SU-DHL-6 (cell line): ENCODE measurements around the gene SNX9.

ENCODE experiments used
- H2AFZ ChIP-seq: fragments of 200-600 bp; sonication (generic); 2 replicates; pipeline ENCODE4 v1.6.1; 2014; ENCODE audit warnings: low read depth, mild to moderate bottlenecking, moderate library complexity, mixed read lengths, antibody characterized with exemption, low read length; ENCODE audit not compliant: severe bottlenecking
- H3F3A ChIP-seq: fragments of 200-600 bp; shearing (Covaris generic); 2 replicates; pipeline ENCODE4 v1.6.0; 2016; ENCODE audit warnings: antibody characterized with exemption, mild to moderate bottlenecking; ENCODE audit not compliant: insufficient read depth
- H3K27ac ChIP-seq: fragments of 200-600 bp; sonication (generic); 2 replicates; pipeline ENCODE4 v1.5.1; 2016; ENCODE audit warnings: low read depth, mild to moderate bottlenecking, low read length, moderate library complexity, mixed read lengths
- H3K27me3 ChIP-seq: fragments of 200-600 bp; sonication (generic), shearing (Covaris generic); 2 replicates; pipeline ENCODE4 v1.6.0; 2014; ENCODE audit warnings: mild to moderate bottlenecking, low read length
- H3K36me3 ChIP-seq: fragments of 200-600 bp; sonication (generic); 2 replicates; pipeline ENCODE4 v1.6.1; 2014; ENCODE audit warnings: mild to moderate bottlenecking, low read length, mixed read lengths
- H3K4me2 ChIP-seq: fragments of 300-600, 200-600 bp; shearing (Covaris generic), sonication (generic); 2 replicates; pipeline ENCODE4 v1.6.0; 2014; ENCODE audit warnings: low read length, low read depth, mild to moderate bottlenecking; ENCODE audit not compliant: poor library complexity, severe bottlenecking
- H3K4me3 ChIP-seq: fragments of 200-600 bp; sonication (generic); 2 replicates; pipeline ENCODE4 v1.5.1; 2014; ENCODE audit warnings: antibody characterized with exemption, low read length, mild to moderate bottlenecking, mixed read lengths; ENCODE audit not compliant: insufficient read depth, poor library complexity, severe bottlenecking
- H3K79me2 ChIP-seq: fragments of 200-600 bp; sonication (generic); 2 replicates; pipeline ENCODE4 v1.6.1; 2014; ENCODE audit warnings: mild to moderate bottlenecking, low read length, moderate library complexity; ENCODE audit not compliant: insufficient read depth
- H3K9ac ChIP-seq: fragments of 200-600 bp; sonication (generic); 2 replicates; pipeline ENCODE4 v1.7.0; 2014; ENCODE audit warnings: mild to moderate bottlenecking, low read length
- H3K9me2 ChIP-seq: fragments of 200-600 bp; sonication (generic); replicated peaks from 2 replicates; pipeline ENCODE4 v1.6.1; 2014; ENCODE audit warnings: low read length; ENCODE audit not compliant: insufficient read depth
- H3K9me3 ChIP-seq: fragments of 200-600 bp; sonication (generic); 2 replicates; pipeline ENCODE4 v1.6.1; 2014; ENCODE audit warnings: low read length, mixed read lengths; ENCODE audit not compliant: insufficient read depth
- H4K20me1 ChIP-seq: fragments of 200-600 bp; sonication (generic); 2 replicates; pipeline ENCODE4 v1.6.1; 2014; ENCODE audit warnings: low read depth, mild to moderate bottlenecking, antibody characterized with exemption, low read length, moderate library complexity, mixed read lengths
- CTCF ChIP-seq: fragments of 200-600 bp; sonication (generic); IDR thresholded peaks from one replicate; pipeline ENCODE4 v1.5.1; 2017; ENCODE audit warnings: antibody characterized with exemption, mild to moderate bottlenecking, low read length, moderate library complexity; ENCODE audit not compliant: insufficient read depth, poor library complexity, severe bottlenecking
- EZH2phosphoT487 ChIP-seq: fragments of 200-600 bp; sonication (generic), shearing (Covaris generic); conservative IDR thresholded peaks from 2 replicates; pipeline ENCODE4 v1.6.1; 2018; ENCODE audit warnings: mild to moderate bottlenecking, antibody characterized with exemption, low read length, moderate library complexity, mixed read lengths

SNX9 gene

GRCh38 chr6:157895585-157895984, 72.5 kb downstream of the SNX9 start:
- Histone ChIP-seq H3K9me2 (no peaks in the 10 kb centered on the region), H3K9ac (no peak overlapping the region), H3K79me2 (no peaks in the 10 kb centered on the region), H4K20me1 (no peaks in the 10 kb centered on the region), H3K27ac (no peak overlapping the region), H3F3A (no peaks in the 10 kb centered on the region), H3K9me3 (no peaks in the 10 kb centered on the region), H3K36me3 (no peaks in the 10 kb centered on the region), H3K4me3 (no peak overlapping the region), H3K4me2 (no peak overlapping the region), H3K27me3 (no peaks in the 10 kb centered on the region), H2AFZ (no peak overlapping the region)
- no peak for TF ChIP-seq CTCF
- TF ChIP-seq EZH2phosphoT487 = no peak

GRCh38 chr6:157896932-157897331, 73.9 kb downstream of the SNX9 start:
- no peaks in the 10 kb centered on the region for H3K9me2 ChIP-seq
- H3K27me3 ChIP-seq = no peaks in the 10 kb centered on the region
- H3K27ac ChIP-seq = no peak overlapping the region
- H3K36me3 ChIP-seq = no peaks in the 10 kb centered on the region
- no peaks in the 10 kb centered on the region for H3K9me3 ChIP-seq
- H2AFZ ChIP-seq = no peak overlapping the region
- H3K4me2 ChIP-seq = no peak overlapping the region
- no peak overlapping the region for H3K9ac ChIP-seq
- H3K79me2 ChIP-seq = no peaks in the 10 kb centered on the region
- H3F3A ChIP-seq = no peaks in the 10 kb centered on the region
- no peak overlapping the region for H3K4me3 ChIP-seq
- H4K20me1 ChIP-seq = no peaks in the 10 kb centered on the region
- TF ChIP-seq EZH2phosphoT487 = no peak
- no peak for TF ChIP-seq CTCF

DNA sequence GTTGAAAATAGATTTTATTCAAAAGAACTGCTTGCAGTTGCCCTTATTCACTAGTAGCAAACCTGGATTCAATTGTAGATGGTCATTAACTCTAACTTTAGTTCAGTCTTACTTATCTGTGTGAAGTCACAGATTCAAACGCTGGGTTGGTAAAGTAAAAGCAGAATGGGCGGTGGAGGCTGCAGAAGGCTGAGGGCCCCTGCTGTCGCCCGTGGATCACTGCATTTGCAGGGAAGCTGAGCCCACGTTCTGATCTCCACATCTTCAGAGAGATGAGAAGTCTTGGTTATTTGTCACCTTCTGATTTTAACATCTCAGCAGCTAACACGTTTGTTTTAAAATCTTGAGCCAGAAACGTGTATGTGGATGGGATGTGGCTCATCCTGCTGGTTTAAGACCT, 75.1 kb downstream of the SNX9 start:
- Histone ChIP-seq H3K9me2 (no peaks in the 10 kb centered on the region), H2AFZ (no peak overlapping the region), H3K4me2 (no peak overlapping the region), H3K27me3 (no peaks in the 10 kb centered on the region), H3K27ac (no peak overlapping the region), H4K20me1 (no peaks in the 10 kb centered on the region), H3K9me3 (no peaks in the 10 kb centered on the region), H3K79me2 (no peaks in the 10 kb centered on the region), H3K9ac (no peak overlapping the region), H3F3A (no peaks in the 10 kb centered on the region), H3K36me3 (no peaks in the 10 kb centered on the region), H3K4me3 (no peak overlapping the region)
- TF ChIP-seq EZH2phosphoT487 (no peak), CTCF (no peak)

- H2AFZ ChIP-seq = no peak overlapping the region
These were observed 75.6 kb downstream of the SNX9 start for GRCh38 chr6:157898640-157899039.

More at GRCh38 chr6:157898640-157899039, 75.6 kb downstream of the SNX9 start:
- Histone ChIP-seq H3K36me3 (no peaks in the 10 kb centered on the region), H3K4me2 (no peak overlapping the region), H3K4me3 (no peak overlapping the region), H3K9ac (no peak overlapping the region), H4K20me1 (no peaks in the 10 kb centered on the region), H3K79me2 (no peaks in the 10 kb centered on the region), H3K27me3 (no peaks in the 10 kb centered on the region), H3K9me2 (no peaks in the 10 kb centered on the region), H3K27ac (no peak overlapping the region), H3K9me3 (no peaks in the 10 kb centered on the region), H3F3A (no peaks in the 10 kb centered on the region)
- no peak for TF ChIP-seq EZH2phosphoT487
- no peak for TF ChIP-seq CTCF
